ENCODE measurements around the gene TNRC18.

The TNRC18 gene

DNA sequence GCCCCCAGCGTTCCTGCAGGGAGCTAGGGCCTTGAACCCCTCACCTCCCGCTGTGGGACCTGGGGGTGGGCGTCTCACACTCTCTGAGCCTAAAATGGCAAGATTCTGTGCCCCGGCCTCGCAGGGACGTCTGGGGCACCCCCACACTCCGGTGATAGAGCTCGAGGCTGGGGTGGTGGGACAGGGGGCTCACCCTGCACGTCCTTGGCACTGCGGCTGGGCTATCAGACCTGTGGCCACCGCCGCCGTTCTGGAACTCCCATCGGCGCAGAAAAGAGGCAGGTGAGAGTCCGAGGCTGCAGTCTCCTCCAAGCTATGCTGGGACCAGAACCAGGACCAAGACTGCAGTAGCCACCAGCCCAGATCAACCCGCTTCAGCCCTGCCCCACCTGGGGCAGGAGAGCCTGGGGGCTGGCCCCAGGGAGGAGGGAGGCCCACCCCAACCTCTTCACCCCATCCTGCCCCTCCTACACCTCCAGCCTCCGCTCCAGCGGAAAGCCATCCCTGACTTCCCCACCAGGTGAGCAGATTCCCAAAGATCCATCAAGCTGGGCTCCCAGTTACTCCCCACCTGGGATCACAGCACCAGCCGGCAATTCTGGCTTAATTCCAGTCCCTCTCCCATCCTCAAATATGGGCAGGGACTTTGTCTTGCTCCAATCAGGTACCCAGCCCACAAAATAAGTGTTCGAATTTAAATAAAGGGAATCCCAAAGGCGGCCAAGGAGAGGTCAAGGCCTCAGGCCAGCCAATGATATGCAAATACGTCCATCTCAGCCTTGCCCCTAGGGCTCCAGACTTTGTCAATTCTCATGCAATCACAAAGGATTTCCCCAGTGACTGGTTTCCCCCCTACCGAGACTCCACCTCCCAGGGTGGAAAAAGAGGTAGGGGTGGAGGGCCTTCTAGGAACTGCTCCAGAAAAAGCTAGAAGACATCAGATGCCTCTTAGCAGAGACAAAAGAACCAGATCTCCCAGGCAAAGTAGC, 16.4 kb downstream of the TNRC18 start:
- Histone ChIP-seq H3K4me1 (no peaks in the 10 kb centered on the region), H3K36me3 (peaks cover 3% of the 10 kb centered on the region; the same call in 1 of the 2 replicates), H3K27me3 (no peaks in the 10 kb centered on the region), H3K9me3 (no peaks in the 10 kb centered on the region), H3K4me3 (ENCODE audit: low read depth, low read length) (no peak overlapping the region)
- TF ChIP-seq, protein P1, sequence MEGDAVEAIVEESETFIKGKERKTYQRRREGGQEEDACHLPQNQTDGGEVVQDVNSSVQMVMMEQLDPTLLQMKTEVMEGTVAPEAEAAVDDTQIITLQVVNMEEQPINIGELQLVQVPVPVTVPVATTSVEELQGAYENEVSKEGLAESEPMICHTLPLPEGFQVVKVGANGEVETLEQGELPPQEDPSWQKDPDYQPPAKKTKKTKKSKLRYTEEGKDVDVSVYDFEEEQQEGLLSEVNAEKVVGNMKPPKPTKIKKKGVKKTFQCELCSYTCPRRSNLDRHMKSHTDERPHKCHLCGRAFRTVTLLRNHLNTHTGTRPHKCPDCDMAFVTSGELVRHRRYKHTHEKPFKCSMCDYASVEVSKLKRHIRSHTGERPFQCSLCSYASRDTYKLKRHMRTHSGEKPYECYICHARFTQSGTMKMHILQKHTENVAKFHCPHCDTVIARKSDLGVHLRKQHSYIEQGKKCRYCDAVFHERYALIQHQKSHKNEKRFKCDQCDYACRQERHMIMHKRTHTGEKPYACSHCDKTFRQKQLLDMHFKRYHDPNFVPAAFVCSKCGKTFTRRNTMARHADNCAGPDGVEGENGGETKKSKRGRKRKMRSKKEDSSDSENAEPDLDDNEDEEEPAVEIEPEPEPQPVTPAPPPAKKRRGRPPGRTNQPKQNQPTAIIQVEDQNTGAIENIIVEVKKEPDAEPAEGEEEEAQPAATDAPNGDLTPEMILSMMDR (IDR thresholded peaks at IDR 0.05; ENCODE audit: low read depth, low read length), result no peak
- DNase-seq, result no peak

- Histone ChIP-seq H3K9me3 (no peaks in the 10 kb centered on the region), H3K4me1 (no peaks in the 10 kb centered on the region), H3K4me3 (ENCODE audit: low read depth, low read length) (no peak overlapping the region), H3K27me3 (no peaks in the 10 kb centered on the region), H3K36me3 (peaks cover 3% of the 10 kb centered on the region; the same call in 1 of the 2 replicates)
- TF ChIP-seq, protein P1 (IDR thresholded peaks at IDR 0.05; ENCODE audit: low read depth, low read length), result no peak
- DNase-seq, result no peak
Observed at GRCh38 chr7:5404421-5404826, 19.2 kb downstream of the TNRC18 start.

DNA sequence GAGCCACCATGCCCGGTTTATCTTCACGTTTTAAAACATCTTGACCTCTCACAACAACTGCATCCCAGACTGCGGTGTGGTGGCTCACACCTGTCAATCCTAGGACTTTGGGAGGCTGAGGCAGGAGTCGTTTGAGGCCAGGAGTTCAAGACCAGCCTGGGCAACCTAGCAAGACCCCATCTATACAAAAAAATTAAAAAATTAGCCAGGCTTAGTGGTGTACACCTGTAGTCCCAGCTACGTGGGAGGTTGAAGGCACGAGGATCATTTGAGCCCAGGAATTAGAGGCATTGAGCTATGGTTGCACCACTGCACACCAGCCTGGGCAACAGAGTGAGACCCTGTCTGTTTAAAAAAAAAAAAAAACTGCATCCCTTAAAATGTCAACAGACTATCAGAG, 20.2 kb downstream of the TNRC18 start:
- Histone ChIP-seq H3K9me3 (no peaks in the 10 kb centered on the region), H3K4me1 (no peaks in the 10 kb centered on the region), H3K4me3 (ENCODE audit: low read depth, low read length) (no peak overlapping the region), H3K27me3 (no peaks in the 10 kb centered on the region), H3K36me3 (peaks cover 3% of the 10 kb centered on the region; the same call in 1 of the 2 replicates)
- TF ChIP-seq, protein P1 (IDR thresholded peaks at IDR 0.05; ENCODE audit: low read depth, low read length), result no peak
- no peak for DNase-seq

DNA sequence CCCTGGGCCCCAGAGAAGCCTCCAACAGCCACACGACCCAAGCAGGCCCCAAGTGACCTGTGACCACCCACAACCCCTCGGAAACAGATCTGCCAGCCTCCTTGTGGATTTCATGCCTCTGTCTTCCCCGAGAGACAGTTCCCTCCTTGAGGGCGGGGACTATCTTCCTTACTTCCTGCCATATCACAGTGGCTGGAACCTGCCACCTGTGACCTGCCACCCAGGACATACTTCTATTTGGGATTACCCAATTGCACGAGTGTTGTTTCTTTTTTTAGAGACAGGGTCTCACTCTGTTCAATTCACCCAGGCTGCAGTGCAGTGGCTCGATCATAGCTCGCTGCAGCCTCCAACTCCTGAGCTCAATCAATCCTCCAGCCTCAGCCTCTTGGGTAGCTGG, 25.9 kb downstream of the TNRC18 start:
- H3K9me3 ChIP-seq, result no peaks in the 10 kb centered on the region
- H3K4me3 ChIP-seq (ENCODE audit: low read depth, low read length), result no peak overlapping the region
- TF ChIP-seq, protein P1 (IDR thresholded peaks at IDR 0.05; ENCODE audit: low read depth, low read length), result no peak
- DNase-seq, result no peak
- H3K27me3 ChIP-seq, result no peaks in the 10 kb centered on the region
- no peaks in the 10 kb centered on the region; the same call in 1 of the 2 replicates for H3K36me3 ChIP-seq
- H3K4me1 ChIP-seq, result no peaks in the 10 kb centered on the region

DNA sequence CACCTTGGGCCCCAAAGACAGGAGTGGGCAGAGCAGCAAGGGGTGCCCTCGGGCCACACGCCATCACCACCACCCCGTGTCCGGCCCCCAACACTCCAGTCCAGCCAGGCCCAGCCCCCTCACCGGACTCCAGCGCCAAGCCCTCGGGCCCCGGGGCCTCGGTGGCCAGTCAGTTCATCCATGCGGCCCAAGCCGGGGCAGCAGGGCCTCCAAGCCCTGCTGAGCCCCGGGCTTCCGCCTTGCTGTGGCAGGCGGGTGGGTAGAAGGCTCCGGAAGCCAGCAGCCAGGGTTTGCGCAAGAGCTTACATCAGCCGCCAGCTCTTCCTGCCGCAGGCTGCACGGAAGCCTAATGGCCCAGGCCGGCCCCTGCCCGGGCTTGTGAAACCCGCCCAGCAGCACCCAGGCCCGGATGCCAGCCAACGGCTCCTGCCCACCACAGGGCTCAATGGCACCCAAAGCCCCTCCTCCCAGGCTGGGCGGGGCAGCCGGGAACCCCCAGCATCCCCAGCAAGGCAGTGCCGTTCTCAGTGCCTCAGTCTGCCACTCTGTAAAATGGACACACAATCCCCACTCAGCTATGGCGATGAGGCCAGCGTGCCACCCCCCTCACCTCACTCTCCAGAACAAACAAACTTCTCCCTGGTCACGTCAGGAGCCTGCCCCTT, 26.5 kb downstream of the TNRC18 start:
- no peaks in the 10 kb centered on the region for H3K27me3 ChIP-seq
- no peaks in the 10 kb centered on the region; the same call in 1 of the 2 replicates for H3K36me3 ChIP-seq
- TF ChIP-seq, protein P1 (IDR thresholded peaks at IDR 0.05; ENCODE audit: low read depth, low read length), result no peak
- DNase-seq, result peak; percentile 73
- no peaks in the 10 kb centered on the region for H3K4me1 ChIP-seq
- H3K9me3 ChIP-seq, result no peaks in the 10 kb centered on the region
- H3K4me3 ChIP-seq (ENCODE audit: low read depth, low read length), result peak overlapping the region; percentile 31

Measured in BE2C (cell line).